K562 (cell line): ENCODE data around the gene TAF1A. TPM values are rescaled to one million over a fixed set of nuclear protein-coding genes. Genes with fewer than 3 reads are reported as not detected.

Experiments
- ARID4B ChIP-seq: sonication (generic); formaldehyde crosslinking; IDR thresholded peaks from 2 replicates; pipeline ENCODE4 v1.8.0; 2022; ENCODE audit warnings: mild to moderate bottlenecking, missing genetic modification reagents
- C11orf30 ChIP-seq: fragments of 450-650 bp; IDR thresholded peaks from 2 replicates; pipeline ENCODE4 v1.6.1; 2016; ENCODE audit warnings: low read depth, mild to moderate bottlenecking
- CSDE1 ChIP-seq, 2 experiments: fragments of 450-650 bp; IDR thresholded peaks; 2 replicates each; pipeline ENCODE4 v1.6.1; 2016; ENCODE audit warnings: mild to moderate bottlenecking in 1 of 2
- GATAD2B ChIP-seq: fragments of 450-650 bp; IDR thresholded peaks from 2 replicates; pipeline ENCODE4 v1.6.1; 2017; ENCODE audit warnings: mild to moderate bottlenecking, borderline replicate concordance
- HBP1 ChIP-seq: fragments of 450-650 bp; formaldehyde crosslinking; IDR thresholded peaks from 2 replicates; pipeline ENCODE4 v1.4.0; 2022; ENCODE audit warnings: missing genetic modification characterization
- OTX1 ChIP-seq: fragments of 450-650 bp; formaldehyde crosslinking; IDR thresholded peaks from 2 replicates; pipeline ENCODE4 v1.4.0; 2022; ENCODE audit warnings: mild to moderate bottlenecking
- RAD21 ChIP-seq, 2 experiments: fragments of 250-450 bp in 1 of 2; fragments of 450-650 bp in 1 of 2; sonication (Bioruptor Pico) in 1 of 2; formaldehyde crosslinking in 1 of 2; IDR thresholded peaks in 1 of 2; conservative IDR thresholded peaks in 1 of 2; 2 replicates each; pipeline versions ENCODE4 v1.4.0 to v1.8.0; 2020 to 2022; ENCODE audit warnings: mild to moderate bottlenecking in 2 of 2, moderate library complexity in 1 of 2
- SIN3B ChIP-seq: fragments of 450-650 bp; IDR thresholded peaks from 2 replicates; pipeline ENCODE4 v1.6.1; 2017; ENCODE audit warnings: low read depth, mild to moderate bottlenecking, moderate library complexity
- SMARCE1 ChIP-seq: fragments of 450-650 bp; IDR thresholded peaks from 2 replicates; pipeline ENCODE4 v1.7.1; 2016; ENCODE audit warnings: mild to moderate bottlenecking
- ZFX ChIP-seq: sonication (generic); formaldehyde crosslinking; IDR thresholded peaks from 2 replicates; pipeline ENCODE4 v1.8.0; 2022; ENCODE audit warnings: mild to moderate bottlenecking, missing genetic modification reagents, moderate library complexity
- ZMIZ1 ChIP-seq, 2 experiments: fragments of 150-350 bp in 1 of 2; IDR thresholded peaks; 2 replicates each; pipeline ENCODE4 v1.6.1; 2012 to 2016; ENCODE audit warnings: low read depth in 2 of 2, low read length in 2 of 2, mild to moderate bottlenecking in 1 of 2, moderate library complexity in 1 of 2
- ZNF592 ChIP-seq: fragments of 450-650 bp; IDR thresholded peaks from 2 replicates; pipeline ENCODE4 v1.6.1; 2017; ENCODE audit warnings: antibody characterized with exemption, mild to moderate bottlenecking
- polyA plus RNA-seq, 8 experiments: library from polyadenylated mRNA; depleted of rRNA in 4 of 8; stranded (reverse) in 5 of 8; unstranded in 3 of 8; fragments of >200 nt; fragmentation: Nextera tagmentation in 2 of 8; fragmentation: Illumina TruSeq in 1 of 8; extraction: Ambion mirVana in 2 of 8; extraction: Trizol in 1 of 8; gene quantifications; 2 replicates each; pipeline versions ENCODE4 v1.2.1 to v1.2.3, GENCODE V29; 2011 to 2014; ENCODE audit warnings: inconsistent platforms in 1 of 8, missing spikeins in 1 of 8
- total RNA-seq, 7 experiments: library from RNA; depleted of rRNA in 6 of 7; stranded (reverse); fragments of >200 nt in 6 of 7; fragmentation: Illumina TruSeq in 2 of 7; extraction: Trizol in 2 of 7; gene quantifications; 2 replicates each; pipeline versions ENCODE4 v1.2.1 to v1.2.3, GENCODE V29; 2011 to 2021; ENCODE audit warnings: low replicate concordance in 1 of 7

TAF1A gene
- total and polyA plus RNA-seq, 9 of the 15 experiments (the other 6 are each of a cell fraction or from before 2014, with no cell fraction given): 17.8 to 36.8 (median 25.3) TPM

- TF ChIP-seq ARID4B (CRISPR knock-in tag): peak; percentile 94
- TF ChIP-seq C11orf30: peak; percentile 84
- peak in 1 of 2 experiments; percentile 26; a peak in 1 of 4 replicates for TF ChIP-seq CSDE1 (IDR thresholded peaks at IDR 0.05)
- no peak; a peak in 2 of 4 replicates for TF ChIP-seq ZMIZ1 (IDR thresholded peaks at IDR 0.05; ENCODE audit: low read depth in 2 of 2, low read length in 2 of 2)
- TF ChIP-seq OTX1 (CRISPR knock-in tag): 0 out of 2 replicates have a peak, but pooled peaks have one; percentile 37
- peak in 1 of 2 experiments; percentile 25; a peak in 2 of 4 replicates for TF ChIP-seq RAD21 (CRISPR knock-in tag; conservative IDR thresholded peaks at IDR 0.05 in 1 of 2, IDR thresholded peaks at IDR 0.05 in 1 of 2)
- TF ChIP-seq ZFX (CRISPR knock-in tag): peak; percentile 67; the same call in 1 of the 2 replicates
- TF ChIP-seq HBP1 (CRISPR knock-in tag): no peak
- TF ChIP-seq SMARCE1: no peak
- TF ChIP-seq GATAD2B: peak; percentile 73; the same call in 1 of the 2 replicates
- peak; percentile 70; the same call in 1 of the 2 replicates for TF ChIP-seq SIN3B
- peak; percentile 42; the same call in 1 of the 2 replicates for TF ChIP-seq ZNF592
These were observed at the start of gene TAF1A (continued) for GRCh38 chr1:222589462-222590302.
